ENCODE data around the gene FXYD7. TPM values are rescaled to one million over a fixed set of nuclear protein-coding genes. Genes with fewer than 3 reads are reported as not detected.

FXYD7 gene
- total and polyA plus RNA-seq, 3 experiments from 2014 or later = 0.60 to 12.9 (median 1.0) TPM

DNA sequence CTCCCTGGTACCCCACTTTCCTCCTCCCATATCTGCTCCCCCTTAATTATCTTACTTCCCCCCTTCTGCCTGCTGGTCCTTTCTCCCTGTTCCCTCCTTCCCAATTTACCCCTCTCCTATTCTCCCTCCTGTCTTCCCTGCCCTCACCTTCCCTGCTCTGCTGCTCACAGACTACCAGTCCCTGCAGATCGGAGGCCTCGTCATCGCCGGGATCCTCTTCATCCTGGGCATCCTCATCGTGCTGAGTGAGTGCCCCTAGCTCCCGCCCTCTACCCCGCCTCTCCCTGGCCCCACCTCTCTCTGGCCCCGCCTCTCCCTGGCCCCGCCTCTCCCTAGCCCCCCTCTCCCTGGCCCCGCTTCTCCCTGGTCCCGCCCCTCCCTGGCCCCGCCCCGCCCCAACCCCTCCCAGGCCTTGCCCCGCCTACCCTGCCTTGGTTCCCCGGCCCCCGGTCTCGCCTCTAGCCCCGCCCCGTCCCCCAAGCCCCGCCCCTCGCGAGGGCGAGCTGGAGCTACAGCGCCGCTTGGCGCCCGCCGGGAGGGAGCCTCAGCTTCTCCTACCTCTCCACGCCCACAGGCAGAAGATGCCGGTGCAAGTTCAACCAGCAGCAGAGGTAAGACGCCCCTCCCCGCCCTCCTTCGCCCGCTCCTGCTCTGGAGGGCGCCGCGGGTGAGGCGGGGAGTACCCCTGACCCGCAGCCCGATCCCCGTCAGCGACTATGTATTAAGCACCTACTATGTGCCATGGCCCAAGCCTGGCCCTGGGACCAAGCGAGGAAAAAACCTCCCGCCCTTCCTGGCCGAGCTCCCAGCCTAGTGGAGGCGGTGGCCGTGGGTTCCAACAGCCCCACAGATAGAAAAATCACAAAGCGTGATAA, 1.9 kb upstream of the FXYD7 start:
- H3K4me1 Mint-ChIP-seq = peaks cover 37 to 54% (median 40%) of the 10 kb centered on the region in 3 donors
- H3K27me3 Mint-ChIP-seq = peaks cover 7 to 10% of the 10 kb centered on the region in 2 donors
- no peaks in the 10 kb centered on the region for H3K36me3 ChIP-seq (ENCODE audit: insufficient read depth, low read length)
- no peaks in the 10 kb centered on the region for H3K9me3 Mint-ChIP-seq
- H3K27ac Mint-ChIP-seq = peak overlapping the region in 7 of 8 donors; percentile 40 to 89 (median 85)
- peak; percentile 90 to 95 (median 93) for DNase-seq
- no peaks in the 10 kb centered on the region for H3K9me3 ChIP-seq (ENCODE audit: low read length)
- no peaks in the 10 kb centered on the region for H3K27me3 ChIP-seq (ENCODE audit: insufficient read depth, low read length, poor library complexity, severe bottlenecking)
- H3K36me3 Mint-ChIP-seq = no peaks in the 10 kb centered on the region
- peaks cover 40% of the 10 kb centered on the region for H3K4me1 ChIP-seq (ENCODE audit: insufficient read depth, low read length)
- CTCF ChIA-PET = interaction anchor here (0.7 to 2.5 kb wide), 23 partner anchors 12 to 192 kb away, joined by 3 to 29 read pairs (median 4); partner anchors contain the start of genes FAM187B, FXYD3, FXYD5 and USF2
- H3K27ac ChIP-seq (ENCODE audit: low read depth, low read length) = no peak overlapping the region
- peak overlapping the region; percentile 70 to 90 (median 83) for H3K4me3 Mint-ChIP-seq
- peak overlapping the region; percentile 68 for H3K4me3 ChIP-seq (ENCODE audit: low read length)
- POLR2A ChIA-PET = interaction anchor here (0.7 to 3.2 kb wide), 7 partner anchors 12 to 759 kb away, joined by 3 to 34 read pairs (median 3); partner anchors contain the start of genes FXYD5 and NFKBID

DNA sequence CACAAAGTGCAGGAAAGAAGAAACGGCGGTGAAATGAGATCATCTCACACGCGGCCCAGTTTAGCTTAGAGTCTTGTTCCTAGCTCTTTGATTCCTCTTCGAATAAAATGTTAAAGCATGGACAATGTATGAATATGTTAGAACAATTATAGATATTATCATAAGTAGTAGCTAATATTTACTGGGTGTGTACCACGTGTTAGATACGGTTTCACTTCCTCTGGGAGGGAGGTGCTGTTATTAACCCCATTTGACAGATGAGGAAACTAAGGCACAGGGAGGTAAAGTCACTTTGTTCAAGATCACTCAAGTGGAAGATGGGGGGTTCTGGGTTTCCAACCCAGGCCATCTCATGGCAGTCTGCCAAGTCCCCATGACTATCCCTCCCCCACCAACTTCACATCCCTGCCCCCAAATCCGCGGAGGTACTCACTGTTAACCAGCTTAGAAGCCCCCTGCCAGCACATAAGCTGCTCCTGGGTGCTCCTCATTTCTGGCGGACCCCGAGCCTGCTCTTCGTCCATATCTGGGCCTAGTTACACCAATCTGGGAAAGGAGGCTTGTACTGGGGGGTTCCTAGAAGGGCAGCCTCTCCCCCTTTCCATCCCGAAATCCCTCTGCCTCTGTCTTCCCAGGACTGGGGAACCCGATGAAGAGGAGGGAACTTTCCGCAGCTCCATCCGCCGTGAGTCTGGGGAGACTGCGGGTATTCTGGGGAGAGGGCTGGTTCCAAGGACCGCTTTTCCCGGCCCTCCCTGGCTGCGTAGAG, 1.0 kb upstream of the FXYD7 start:
- no peak overlapping the region for H3K27ac ChIP-seq (ENCODE audit: low read depth, low read length)
- H3K4me1 ChIP-seq (ENCODE audit: insufficient read depth, low read length) = peaks cover 40% of the 10 kb centered on the region
- H3K36me3 ChIP-seq (ENCODE audit: insufficient read depth, low read length) = no peaks in the 10 kb centered on the region
- no peaks in the 10 kb centered on the region for H3K36me3 Mint-ChIP-seq
- no peaks in the 10 kb centered on the region for H3K9me3 Mint-ChIP-seq
- H3K27ac Mint-ChIP-seq = peak overlapping the region in 7 of 8 donors; percentile 40 to 89 (median 85)
- no peaks in the 10 kb centered on the region for H3K9me3 ChIP-seq (ENCODE audit: low read length)
- POLR2A ChIA-PET = interaction anchor here (0.7 to 3.2 kb wide), 6 partner anchors 11 to 127 kb away, joined by 3 to 34 read pairs (median 4); partner anchors contain the start of gene FXYD5
- H3K4me1 Mint-ChIP-seq = peaks cover 37 to 57% (median 40%) of the 10 kb centered on the region in 3 donors
- peaks cover 7 to 10% of the 10 kb centered on the region in 2 donors for H3K27me3 Mint-ChIP-seq
- H3K4me3 Mint-ChIP-seq = peak overlapping the region; percentile 70 to 90 (median 83)
- DNase-seq = no peak
- CTCF ChIA-PET = interaction anchor here (0.7 to 2.5 kb wide), 26 partner anchors 12 to 191 kb away, joined by 3 to 29 read pairs (median 4); partner anchors contain the start of genes FAM187B, FXYD3, FXYD5 and USF2
- H3K27me3 ChIP-seq (ENCODE audit: insufficient read depth, low read length, poor library complexity, severe bottlenecking) = no peaks in the 10 kb centered on the region
- peak overlapping the region; percentile 68 for H3K4me3 ChIP-seq (ENCODE audit: low read length)

DNA sequence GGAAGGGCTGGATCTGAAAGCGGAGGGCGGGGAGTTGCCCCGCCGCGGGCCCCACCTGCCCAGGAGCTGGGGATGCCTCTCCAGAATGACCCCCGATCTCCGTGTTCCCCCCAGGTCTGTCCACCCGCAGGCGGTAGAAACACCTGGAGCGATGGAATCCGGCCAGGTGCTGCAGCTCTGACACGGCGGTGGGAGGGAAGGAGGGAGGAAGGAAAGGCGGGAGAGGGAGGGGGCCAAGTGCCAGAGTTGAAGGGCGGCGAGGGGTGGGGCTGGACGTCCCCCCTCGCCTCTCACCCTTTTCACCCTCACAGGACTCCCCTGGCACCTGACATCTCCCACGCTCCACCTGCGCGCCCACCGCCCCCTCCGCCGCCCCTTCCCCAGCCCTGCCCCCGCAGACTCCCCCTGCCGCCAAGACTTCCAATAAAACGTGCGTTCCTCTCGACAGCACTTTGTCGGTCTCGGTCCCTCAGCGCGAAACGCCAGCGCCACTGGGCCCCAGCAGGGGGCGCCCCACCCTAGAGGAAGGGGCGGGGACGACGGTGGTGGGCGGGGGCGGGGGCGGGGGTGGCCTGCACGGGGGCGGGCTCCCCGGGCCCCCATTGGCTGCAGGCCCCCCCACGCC, 337 bp upstream of the FXYD7 start:
- H3K4me3 Mint-ChIP-seq = peak overlapping the region; percentile 55 to 88 (median 72)
- DNase-seq = peak; percentile 61 to 81 (median 64)
- no peaks in the 10 kb centered on the region for H3K36me3 ChIP-seq (ENCODE audit: insufficient read depth, low read length)
- no peaks in the 10 kb centered on the region for H3K9me3 Mint-ChIP-seq
- peak overlapping the region in 2 of 8 donors; percentile 52 to 82 for H3K27ac Mint-ChIP-seq
- POLR2A ChIA-PET = interaction anchor here (0.6 to 3.2 kb wide), 4 partner anchors 11 to 784 kb away, joined by 3 to 34 read pairs (median 3); partner anchors contain the start of gene FXYD5
- no peaks in the 10 kb centered on the region for H3K27me3 ChIP-seq (ENCODE audit: insufficient read depth, low read length, poor library complexity, severe bottlenecking)
- no peak overlapping the region for H3K27ac ChIP-seq (ENCODE audit: low read depth, low read length)
- peaks cover 40% of the 10 kb centered on the region for H3K4me1 ChIP-seq (ENCODE audit: insufficient read depth, low read length)
- H3K36me3 Mint-ChIP-seq = no peaks in the 10 kb centered on the region
- peaks cover 33 to 52% (median 40%) of the 10 kb centered on the region in 3 donors for H3K4me1 Mint-ChIP-seq
- no peaks in the 10 kb centered on the region for H3K9me3 ChIP-seq (ENCODE audit: low read length)
- H3K27me3 Mint-ChIP-seq = peaks cover 7 to 10% of the 10 kb centered on the region in 2 donors
- H3K4me3 ChIP-seq (ENCODE audit: low read length) = peak overlapping the region; percentile 68
- CTCF ChIA-PET = interaction anchor here (1.0 to 2.5 kb wide), 17 partner anchors 11 to 191 kb away, joined by 3 to 29 read pairs (median 5); partner anchors contain the start of genes FAM187B, FXYD3, FXYD5 and USF2

DNA sequence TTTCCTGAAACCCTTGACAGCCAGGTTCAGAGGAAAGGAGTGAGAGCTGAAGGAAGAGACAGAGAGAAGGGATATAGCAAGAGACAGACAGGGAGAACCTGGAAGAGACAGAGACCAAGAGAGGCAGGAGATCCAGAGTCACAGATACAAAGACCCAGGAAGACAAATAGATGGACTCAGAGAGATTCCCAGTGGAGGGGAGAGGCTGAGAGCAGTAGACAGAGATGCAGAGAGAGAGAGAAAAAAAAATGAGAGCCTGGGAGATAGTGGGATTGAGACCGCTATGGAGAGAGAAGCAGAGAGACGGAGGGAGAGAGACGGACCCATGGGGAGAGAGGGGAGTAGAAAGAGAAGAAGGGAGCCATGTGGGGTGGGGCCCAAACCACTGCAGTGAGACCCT, 763 bp downstream of the FXYD7 start:
- CTCF ChIA-PET = no interaction called here
- H3K9me3 Mint-ChIP-seq = no peaks in the 10 kb centered on the region
- peak overlapping the region in 7 of 8 donors; percentile 1 to 98 (median 83) for H3K27ac Mint-ChIP-seq
- Histone ChIP-seq H3K36me3 (ENCODE audit: insufficient read depth, low read length) (no peaks in the 10 kb centered on the region), H3K4me3 (ENCODE audit: low read length) (no peak overlapping the region), H3K27ac (ENCODE audit: low read depth, low read length) (no peak overlapping the region), H3K27me3 (ENCODE audit: insufficient read depth, low read length, poor library complexity, severe bottlenecking) (no peaks in the 10 kb centered on the region), H3K9me3 (ENCODE audit: low read length) (no peaks in the 10 kb centered on the region), H3K4me1 (ENCODE audit: insufficient read depth, low read length) (peaks cover 40% of the 10 kb centered on the region)
- POLR2A ChIA-PET = interaction anchor here (0.7 to 3.2 kb wide), 3 partner anchors 10 to 71 kb away, joined by 3 to 34 read pairs (median 3); partner anchors contain the start of gene FXYD5
- DNase-seq = no peak
- no peaks in the 10 kb centered on the region for H3K36me3 Mint-ChIP-seq
- H3K27me3 Mint-ChIP-seq = peaks cover 3 to 10% of the 10 kb centered on the region in 2 donors
- H3K4me3 Mint-ChIP-seq = peak overlapping the region; percentile 13 to 80 (median 68)
- peaks cover 33 to 52% (median 40%) of the 10 kb centered on the region in 3 donors for H3K4me1 Mint-ChIP-seq

DNA sequence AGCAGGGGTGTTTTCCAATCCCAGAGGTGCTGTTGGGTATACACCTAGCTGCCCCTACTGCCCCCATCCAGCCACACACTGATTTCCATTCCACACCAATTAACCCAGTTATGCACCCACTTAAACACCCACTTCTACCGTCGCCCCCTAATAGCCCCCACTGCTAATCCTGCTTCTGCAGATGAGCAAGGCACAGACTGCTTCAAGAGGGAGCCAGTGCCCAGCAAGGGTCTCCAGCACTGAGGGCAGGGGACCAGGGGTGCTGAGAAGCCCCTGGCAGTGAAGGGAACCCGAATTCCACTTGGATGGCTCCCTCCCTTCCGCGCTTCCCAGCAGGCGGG, 1.2 kb downstream of the FXYD7 start:
- CTCF ChIA-PET = interaction anchor here (1.1 to 1.5 kb wide), 2 partner anchors 9 to 10 kb away, joined by 3 to 5 read pairs; partner anchors contain the start of gene FXYD5
- H3K36me3 ChIP-seq (ENCODE audit: insufficient read depth, low read length) = no peaks in the 10 kb centered on the region
- POLR2A ChIA-PET = interaction anchor here (0.8 kb wide), 1 partner anchor 70 kb away, joined by 3 read pairs; no protein-coding TSS in a partner anchor
- Mint-ChIP-seq H3K9me3 (no peaks in the 10 kb centered on the region), H3K27ac (peak overlapping the region in 5 of 8 donors; percentile 1 to 89 (median 29)), H3K36me3 (no peaks in the 10 kb centered on the region), H3K4me3 (peak overlapping the region in 6 of 7 donors; percentile 13 to 80 (median 70)), H3K27me3 (peaks cover 3 to 10% of the 10 kb centered on the region in 2 donors), H3K4me1 (peaks cover 33 to 52% (median 40%) of the 10 kb centered on the region in 3 donors)
- H3K4me1 ChIP-seq (ENCODE audit: insufficient read depth, low read length) = peaks cover 40% of the 10 kb centered on the region
- H3K4me3 ChIP-seq (ENCODE audit: low read length) = no peak overlapping the region
- no peak overlapping the region for H3K27ac ChIP-seq (ENCODE audit: low read depth, low read length)
- H3K27me3 ChIP-seq (ENCODE audit: insufficient read depth, low read length, poor library complexity, severe bottlenecking) = no peaks in the 10 kb centered on the region
- no peaks in the 10 kb centered on the region for H3K9me3 ChIP-seq (ENCODE audit: low read length)
- DNase-seq = no peak

DNA sequence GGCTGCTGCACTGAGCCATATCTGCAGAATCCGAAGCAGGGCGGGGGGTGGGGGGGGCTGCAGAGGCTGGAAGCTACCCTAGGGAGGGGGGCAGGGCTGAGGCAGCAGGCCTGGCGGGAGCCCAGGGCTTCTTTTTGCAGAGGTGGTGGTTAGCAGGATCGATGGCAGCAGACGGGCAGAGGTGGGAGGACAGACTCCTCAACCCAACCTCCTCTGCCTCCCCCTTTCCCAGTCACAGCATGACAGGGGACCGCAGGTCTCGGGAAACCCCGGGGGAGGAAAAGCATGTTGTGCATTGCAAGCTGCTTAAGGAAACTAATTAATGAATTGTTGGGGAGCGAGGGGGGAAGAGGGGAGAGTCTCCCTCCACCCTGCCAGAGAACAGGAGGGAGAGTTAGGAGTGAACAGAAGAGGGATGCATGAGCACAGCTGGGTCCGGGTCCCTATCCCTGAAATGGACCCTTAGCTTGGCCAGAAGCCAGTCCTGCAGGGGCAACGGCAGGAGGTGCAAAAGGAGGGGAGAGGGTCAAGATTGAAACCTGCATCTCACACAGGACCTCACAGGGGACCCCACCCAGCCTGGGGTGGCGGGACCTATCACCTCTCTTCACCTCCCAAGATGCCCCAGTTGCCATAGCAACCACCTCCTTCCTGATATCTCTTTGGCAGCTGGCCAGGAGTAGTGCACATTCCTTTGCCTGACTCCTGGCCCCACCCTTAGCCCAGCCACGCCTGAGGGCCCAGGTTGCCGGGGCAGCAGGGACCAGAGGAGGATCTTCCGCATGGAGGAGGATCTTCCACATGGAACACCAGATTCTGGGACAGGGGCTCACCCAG, 1.8 kb downstream of the FXYD7 start:
- Histone ChIP-seq H3K36me3 (ENCODE audit: insufficient read depth, low read length) (no peaks in the 10 kb centered on the region), H3K4me3 (ENCODE audit: low read length) (no peak overlapping the region), H3K9me3 (ENCODE audit: low read length) (no peaks in the 10 kb centered on the region), H3K4me1 (ENCODE audit: insufficient read depth, low read length) (peaks cover 40% of the 10 kb centered on the region), H3K27me3 (ENCODE audit: insufficient read depth, low read length, poor library complexity, severe bottlenecking) (no peaks in the 10 kb centered on the region), H3K27ac (ENCODE audit: low read depth, low read length) (no peak overlapping the region)
- peak overlapping the region; percentile 17 to 73 (median 48) for H3K27ac Mint-ChIP-seq
- CTCF ChIA-PET = interaction anchor here (1.1 to 1.7 kb wide), 4 partner anchors 9 to 92 kb away, joined by 3 to 5 read pairs (median 4); partner anchors contain the start of gene FXYD5
- POLR2A ChIA-PET = interaction anchor here (0.6 kb wide), 1 partner anchor 779 kb away, joined by 3 read pairs; no protein-coding TSS in a partner anchor
- H3K9me3 Mint-ChIP-seq = no peaks in the 10 kb centered on the region
- peak in 4 of 5 donors; percentile 20 to 66 (median 34) for DNase-seq
- no peaks in the 10 kb centered on the region for H3K36me3 Mint-ChIP-seq
- peaks cover 33 to 52% (median 40%) of the 10 kb centered on the region in 3 donors for H3K4me1 Mint-ChIP-seq
- H3K4me3 Mint-ChIP-seq = peak overlapping the region in 3 of 7 donors; percentile 6 to 39 (median 13)
- peaks cover 3 to 10% of the 10 kb centered on the region in 2 donors for H3K27me3 Mint-ChIP-seq
